DMS114 treated with DMSO at 0.1 percent for 48 hours (cell line): Measurements from ENCODE around the gene ZNF23.
A peak's percentile ranks its signal among the peaks of the same experiment; 100 is the strongest.
"Not testable (repeated sequence)": the region's sequence is repeated elsewhere in the genome, so short reads cannot be mapped to it uniquely, and the experiment has no call there.

ENCODE experiments used
- DNase-seq: peaks from one replicate; lab custom pipeline; 2025; ENCODE audit not compliant: unreplicated experiment; lab: John Stamatoyannopoulos, UW

Gene ZNF23

GRCh38 chr16:71461686-71462648 lies at the start of gene ZNF23:
ZNF23 (minus strand) TSS chr16:71462247; CDS start chr16:71456796, 5,451 bp downstream.
- DNase-seq, result peak; percentile 72

GRCh38 chr16:71507061-71507460 lies 45.0 kb upstream of the ZNF23 start:
- no peak for DNase-seq

GRCh38 chr16:71504901-71505300 lies 42.9 kb upstream of the ZNF23 start:
- DNase-seq, result no peak

GRCh38 chr16:71504051-71504450 lies 42.0 kb upstream of the ZNF23 start:
- not testable (repeated sequence) for DNase-seq

- no peak for DNase-seq
Measured at GRCh38 chr16:71501547-71501946, 39.5 kb upstream of the ZNF23 start.

- DNase-seq, result no peak
Measured at GRCh38 chr16:71500964-71501363, 38.9 kb upstream of the ZNF23 start.

GRCh38 chr16:71499775-71500364 lies 37.8 kb upstream of the ZNF23 start:
- peak; percentile 78 for DNase-seq

- no peak for DNase-seq
Measured at GRCh38 chr16:71498031-71498430, 36.0 kb upstream of the ZNF23 start.

DNA sequence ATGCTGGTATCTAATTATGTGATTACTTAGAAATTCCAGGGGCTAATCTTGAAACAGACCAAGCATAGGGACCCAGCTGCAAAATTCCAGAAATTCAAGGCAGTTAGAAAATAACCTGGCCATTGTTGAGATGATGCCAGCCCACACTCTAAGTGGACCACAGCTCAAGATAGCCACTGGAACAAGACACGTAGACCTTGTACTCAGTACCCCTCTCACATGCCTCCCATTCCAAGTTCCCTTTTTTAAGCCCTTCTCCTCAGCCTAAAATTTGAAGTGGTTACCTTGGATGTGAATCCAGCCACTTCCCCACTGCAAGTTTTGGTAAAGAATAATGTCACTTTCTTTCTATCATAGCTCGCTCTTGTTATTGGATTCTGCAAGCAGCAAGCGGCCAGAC lies 31.2 kb upstream of the ZNF23 start:
- no peak for DNase-seq

GRCh38 chr16:71492786-71493185 lies 30.7 kb upstream of the ZNF23 start:
- no peak for DNase-seq

DNA sequence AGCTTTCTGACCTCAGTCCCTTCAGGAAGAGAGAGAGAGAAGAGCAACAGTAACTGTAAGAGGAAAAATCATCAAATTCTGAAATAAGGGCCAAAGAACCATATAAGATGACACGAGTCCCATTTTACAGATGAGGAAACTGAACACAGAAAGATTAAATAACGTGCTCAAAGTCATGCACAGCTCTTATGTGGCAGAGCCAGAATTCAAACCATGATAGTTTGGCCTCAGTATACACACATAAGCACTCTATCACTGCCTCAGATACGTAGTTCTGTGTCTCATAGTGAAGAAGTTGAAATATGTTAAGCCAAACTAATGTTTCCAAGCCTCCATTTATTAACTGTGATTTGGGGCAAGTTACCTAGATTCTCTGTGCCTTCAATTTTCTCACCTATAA lies 29.0 kb upstream of the ZNF23 start:
- no peak for DNase-seq

- no peak for DNase-seq
Measured at GRCh38 chr16:71490361-71490760, 28.3 kb upstream of the ZNF23 start.

GRCh38 chr16:71489122-71489521 lies 27.1 kb upstream of the ZNF23 start, which contains the start of gene ZNF19:
ZNF19 (minus strand) TSS chr16:71489324; CDS start chr16:71482114, 7,210 bp downstream.
- DNase-seq, result no peak

DNA sequence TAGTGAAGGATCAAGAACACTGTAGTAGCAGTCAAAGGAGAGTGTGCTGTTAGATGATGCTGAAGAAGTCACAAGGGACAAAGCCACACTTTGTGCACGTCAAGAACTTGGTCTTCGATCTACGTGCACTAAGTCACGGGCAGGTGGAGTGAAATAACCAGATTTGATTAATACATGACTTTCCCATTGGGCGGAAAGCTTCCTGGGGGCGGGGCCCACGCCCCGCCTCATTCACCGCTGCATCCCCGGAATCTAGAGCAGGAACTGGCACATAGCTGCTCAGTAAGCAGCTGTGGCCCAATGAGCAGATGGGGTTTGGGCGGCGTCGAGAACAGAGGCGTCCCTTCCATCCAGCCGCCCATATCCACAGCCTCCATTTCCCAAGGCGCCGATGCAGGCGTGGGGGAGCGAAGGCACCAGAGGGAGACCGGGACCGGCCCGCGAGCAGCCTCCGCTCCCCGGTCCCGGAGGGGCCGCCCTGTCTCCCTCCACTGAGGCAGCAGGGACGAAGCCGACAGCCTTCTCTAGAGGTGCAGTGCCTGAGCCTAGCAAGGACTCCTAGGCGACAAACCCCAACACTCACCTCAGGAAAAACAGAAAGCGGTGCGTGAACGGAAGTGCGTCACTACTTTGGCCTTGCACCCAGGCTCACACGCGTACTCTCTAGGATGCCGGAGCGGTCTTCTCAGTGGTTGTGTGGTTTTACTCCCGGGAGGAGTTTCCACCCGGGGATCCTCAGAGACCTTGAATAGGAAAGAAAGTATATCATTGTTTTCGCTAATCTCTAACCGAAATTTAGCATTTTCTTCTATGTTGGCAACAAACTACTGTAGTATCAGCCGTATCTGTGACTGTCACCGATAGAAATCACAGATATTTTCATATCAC lies 22.2 kb upstream of the ZNF23 start:
- peak; percentile 96 for DNase-seq

DNA sequence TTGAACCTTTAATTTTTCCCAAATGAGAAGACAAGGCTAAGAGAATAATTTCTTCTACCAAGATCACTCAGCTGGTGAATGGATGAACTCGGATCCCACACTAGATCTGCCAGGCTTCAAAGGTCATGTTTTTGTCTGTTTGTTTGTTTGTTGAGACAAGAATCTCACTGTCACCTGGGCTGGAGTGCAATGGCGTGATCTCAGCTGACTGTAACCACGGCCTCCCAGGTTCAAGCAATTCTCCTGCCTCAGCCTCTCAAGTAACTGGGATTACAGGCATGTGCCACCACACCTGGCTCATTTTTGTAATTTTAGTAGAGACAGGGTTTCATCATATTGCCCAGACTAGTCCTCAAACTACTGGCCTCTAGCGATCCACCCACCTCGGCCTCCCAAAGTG lies 20.5 kb upstream of the ZNF23 start:
- no peak for DNase-seq

- no peak for DNase-seq
Measured at GRCh38 chr16:71480956-71481355, 18.9 kb upstream of the ZNF23 start.

GRCh38 chr16:71479420-71479819 lies 17.4 kb upstream of the ZNF23 start:
- peak; percentile 37 for DNase-seq

- no peak for DNase-seq
Measured at GRCh38 chr16:71476457-71477124, 14.5 kb upstream of the ZNF23 start.

DNA sequence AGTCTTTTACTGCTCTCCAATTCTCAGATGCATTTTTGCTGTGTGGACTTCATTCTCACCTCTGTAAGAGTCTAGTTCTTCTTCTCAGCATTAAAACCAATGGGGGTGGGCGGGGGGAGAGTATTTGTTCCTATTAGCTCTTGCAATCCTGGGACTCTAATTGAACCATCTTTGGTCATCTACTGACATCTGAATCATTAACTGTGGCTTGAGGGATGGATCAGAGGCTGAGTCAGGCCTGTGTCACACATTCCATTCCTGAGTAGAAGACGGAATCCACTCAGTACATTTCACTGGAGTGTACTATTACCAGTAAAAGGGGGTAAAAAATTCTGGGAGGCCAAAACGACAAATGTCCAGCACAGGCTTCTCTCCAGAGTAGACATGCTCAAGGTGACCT lies 12.8 kb upstream of the ZNF23 start:
- no peak for DNase-seq

DNA sequence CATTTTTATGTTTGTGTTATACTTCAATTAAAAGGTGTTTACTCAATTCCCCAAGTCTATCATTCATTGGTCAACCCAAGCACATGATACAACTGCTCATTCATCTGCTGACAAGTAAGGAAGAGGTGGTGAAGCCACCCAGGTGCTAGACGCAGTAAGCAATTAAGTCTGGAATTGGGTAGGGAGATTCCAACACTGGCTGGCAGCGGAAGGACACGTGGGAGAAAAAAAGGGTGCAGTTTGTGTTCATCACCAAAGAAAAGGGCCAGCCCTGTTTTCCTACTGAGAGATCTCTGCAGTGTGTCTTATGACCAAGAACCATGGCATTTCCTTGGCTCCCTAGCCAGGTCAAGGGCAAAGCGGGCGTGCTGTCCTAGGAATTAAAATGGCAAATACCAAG lies 11.8 kb upstream of the ZNF23 start:
- no peak for DNase-seq

- DNase-seq, result no peak
Measured at GRCh38 chr16:71472931-71473330, 10.9 kb upstream of the ZNF23 start.
